OCI-LY7 (cell line): ENCODE data around the gene ZC3H12A. TPM values are rescaled to one million over a fixed set of nuclear protein-coding genes. Genes with fewer than 3 reads are reported as not detected.

Experiments used
- BruUV-seq: library from RNA; stranded (reverse); fragments of 400-500 nt; replicated peaks from 2 replicates; lab custom pipeline; 2021; lab: Mats Ljungman, UMichigan
- CTCF ChIA-PET: fragments of 300-600 bp; sonication (Branson Sonifier 250); formaldehyde crosslinking; loops from one replicate; lab custom pipeline; 2022; ENCODE audit warnings: antibody characterized with exemption; ENCODE audit not compliant: unreplicated experiment; lab: Charles Lee
- POLR2A ChIA-PET: fragments of 300-600 bp; sonication (Branson Sonifier 250); formaldehyde crosslinking; loops from one replicate; lab custom pipeline; 2022; ENCODE audit warnings: antibody characterized with exemption; lab: Charles Lee
- DNase-seq: peaks from one replicate; pipeline ENCODE4 v3.0.0-alpha.2; 2015; ENCODE audit warnings: low spot score
- H2AFZ ChIP-seq: fragments of 200-600 bp; sonication (generic), shearing (Covaris generic); 2 replicates; pipeline ENCODE4 v1.6.1; 2014; ENCODE audit warnings: mild to moderate bottlenecking, antibody characterized with exemption, low read length, moderate library complexity
- H3K27ac ChIP-seq: fragments of 200-600 bp; sonication (generic); 2 replicates; pipeline ENCODE4 v1.5.1; 2014; ENCODE audit warnings: mixed run types, low read depth, mild to moderate bottlenecking, moderate library complexity, low read length, inconsistent platforms; ENCODE audit not compliant: poor library complexity, severe bottlenecking
- H3K36me3 ChIP-seq: fragments of 200-600 bp; sonication (generic); 2 replicates; pipeline ENCODE4 v1.6.1; 2014; ENCODE audit warnings: mild to moderate bottlenecking, antibody characterized with exemption, low read length, moderate library complexity, mixed read lengths; ENCODE audit not compliant: insufficient read depth
- H3K4me1 ChIP-seq: fragments of 200-600 bp; sonication (generic); 2 replicates; pipeline ENCODE4 v1.5.1; 2014; ENCODE audit warnings: mild to moderate bottlenecking, low read length; ENCODE audit not compliant: insufficient read depth, poor library complexity, severe bottlenecking
- H3K4me2 ChIP-seq: fragments of 200-600 bp; sonication (generic); 2 replicates; pipeline ENCODE4 v1.6.1; 2014; ENCODE audit warnings: mild to moderate bottlenecking, low read length
- H3K4me3 ChIP-seq: fragments of 200-600 bp; sonication (generic); 2 replicates; pipeline ENCODE4 v1.5.1; 2014; ENCODE audit warnings: mild to moderate bottlenecking, low read depth, low read length; ENCODE audit not compliant: poor library complexity, severe bottlenecking
- H3K79me2 ChIP-seq: fragments of 200-600 bp; sonication (generic); 2 replicates; pipeline ENCODE4 v1.6.1; 2016; ENCODE audit warnings: low read depth, mild to moderate bottlenecking, low read length, moderate library complexity, mixed read lengths; ENCODE audit not compliant: insufficient read depth
- H3K9me2 ChIP-seq: fragments of 200-600 bp; sonication (generic); 2 replicates; pipeline ENCODE4 v1.6.1; 2016; ENCODE audit warnings: mild to moderate bottlenecking, low read length, mixed read lengths; ENCODE audit not compliant: insufficient read depth
- H3K9me3 ChIP-seq: fragments of 200-600 bp; sonication (generic); 2 replicates; pipeline ENCODE4 v1.6.1; 2014; ENCODE audit warnings: mild to moderate bottlenecking, mixed run types, low read length, mixed read lengths
- H4K20me1 ChIP-seq: fragments of 200-600 bp; sonication (generic); 2 replicates; pipeline ENCODE4 v1.6.1; 2014; ENCODE audit warnings: mild to moderate bottlenecking, antibody characterized with exemption, low read length, moderate library complexity, mixed read lengths; ENCODE audit not compliant: insufficient read depth
- EZH2phosphoT487 ChIP-seq: fragments of 200-600 bp; sonication (generic); IDR thresholded peaks from 2 replicates; pipeline ENCODE4 v1.6.1; 2018; ENCODE audit warnings: low read depth, borderline replicate concordance, mild to moderate bottlenecking, mixed run types, antibody characterized with exemption, low read length, moderate library complexity, mixed read lengths
- intact Hi-C: fragments of 100-400 bp; cut with micrococcal nuclease; formaldehyde crosslinking; loops from one replicate; pipeline ENCODE4 v1.10.0; 2022; ENCODE audit not compliant: unreplicated experiment
- total RNA-seq, 2 experiments: library from RNA; depleted of rRNA in 1 of 2; stranded (reverse); fragments of >200 nt in 1 of 2; shearing (Covaris generic) in 1 of 2; gene quantifications; 2 replicates each; pipeline ENCODE4 v1.2.3, GENCODE V29; 2014 to 2022
- TF ChIP-seq, protein P1 (sequence below): fragments of 200-600 bp; sonication (generic); conservative IDR thresholded peaks from 2 replicates; pipeline ENCODE4 v1.5.1; 2014; ENCODE audit warnings: mild to moderate bottlenecking, antibody characterized with exemption, low read length, moderate library complexity, mixed read lengths

The ZC3H12A gene
- total RNA-seq, 2 experiments from 2014 or later = 11.5 to 20.7 TPM

DNA sequence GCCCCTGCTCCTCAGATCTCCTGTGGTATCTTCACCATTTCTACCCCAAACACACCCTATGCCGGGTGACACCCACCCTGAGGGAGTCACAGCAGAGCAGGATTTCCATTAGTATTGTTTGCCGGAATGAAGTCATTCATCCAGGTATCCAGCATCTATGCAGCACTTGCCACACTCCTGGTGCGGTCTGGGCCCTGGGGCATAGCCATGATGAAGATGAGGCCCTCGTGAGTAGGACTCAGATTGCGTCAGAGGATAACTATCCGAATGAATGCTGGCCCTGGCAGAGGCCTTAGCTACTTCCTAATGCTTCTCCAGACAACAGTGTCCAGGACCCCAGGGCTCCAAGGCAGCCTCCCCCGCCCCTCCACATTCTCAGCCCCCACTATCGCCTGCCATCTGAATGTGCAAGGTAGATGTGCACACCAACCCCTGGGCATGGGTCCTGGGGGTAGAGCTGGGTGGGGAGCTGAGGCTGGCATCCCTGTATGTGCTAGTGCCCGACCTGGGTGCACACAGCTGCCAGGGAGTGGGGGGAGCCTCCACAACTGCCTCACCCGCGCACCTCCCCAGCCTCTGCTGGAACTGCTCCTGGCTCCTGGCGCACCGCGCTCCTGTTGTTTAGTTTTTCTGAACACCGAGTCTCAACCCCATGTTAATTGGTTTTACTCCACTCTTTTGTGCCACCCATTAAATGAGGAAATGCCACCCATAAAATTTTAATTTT is 25.5 kb upstream of the ZC3H12A start:
- Histone ChIP-seq H4K20me1 (no peaks in the 10 kb centered on the region), H3K9me3 (no peaks in the 10 kb centered on the region), H3K4me1 (peaks cover 17% of the 10 kb centered on the region), H3K79me2 (no peaks in the 10 kb centered on the region), H3K9me2 (no peaks in the 10 kb centered on the region), H3K4me2 (no peak overlapping the region), H2AFZ (no peak overlapping the region), H3K4me3 (no peak overlapping the region), H3K36me3 (no peaks in the 10 kb centered on the region), H3K27ac (no peak overlapping the region)
- POLR2A ChIA-PET = interaction anchor here (1.1 kb wide), 1 partner anchor 47 kb away, joined by 4 read pairs; no protein-coding TSS in a partner anchor
- TF ChIP-seq, protein P1, sequence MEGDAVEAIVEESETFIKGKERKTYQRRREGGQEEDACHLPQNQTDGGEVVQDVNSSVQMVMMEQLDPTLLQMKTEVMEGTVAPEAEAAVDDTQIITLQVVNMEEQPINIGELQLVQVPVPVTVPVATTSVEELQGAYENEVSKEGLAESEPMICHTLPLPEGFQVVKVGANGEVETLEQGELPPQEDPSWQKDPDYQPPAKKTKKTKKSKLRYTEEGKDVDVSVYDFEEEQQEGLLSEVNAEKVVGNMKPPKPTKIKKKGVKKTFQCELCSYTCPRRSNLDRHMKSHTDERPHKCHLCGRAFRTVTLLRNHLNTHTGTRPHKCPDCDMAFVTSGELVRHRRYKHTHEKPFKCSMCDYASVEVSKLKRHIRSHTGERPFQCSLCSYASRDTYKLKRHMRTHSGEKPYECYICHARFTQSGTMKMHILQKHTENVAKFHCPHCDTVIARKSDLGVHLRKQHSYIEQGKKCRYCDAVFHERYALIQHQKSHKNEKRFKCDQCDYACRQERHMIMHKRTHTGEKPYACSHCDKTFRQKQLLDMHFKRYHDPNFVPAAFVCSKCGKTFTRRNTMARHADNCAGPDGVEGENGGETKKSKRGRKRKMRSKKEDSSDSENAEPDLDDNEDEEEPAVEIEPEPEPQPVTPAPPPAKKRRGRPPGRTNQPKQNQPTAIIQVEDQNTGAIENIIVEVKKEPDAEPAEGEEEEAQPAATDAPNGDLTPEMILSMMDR = no peak
- no peak for TF ChIP-seq EZH2phosphoT487
- CTCF ChIA-PET = no interaction called here
- BruUV-seq = no TSS peak
- intact Hi-C loops = no loop called here
- DNase-seq = no peak

DNA sequence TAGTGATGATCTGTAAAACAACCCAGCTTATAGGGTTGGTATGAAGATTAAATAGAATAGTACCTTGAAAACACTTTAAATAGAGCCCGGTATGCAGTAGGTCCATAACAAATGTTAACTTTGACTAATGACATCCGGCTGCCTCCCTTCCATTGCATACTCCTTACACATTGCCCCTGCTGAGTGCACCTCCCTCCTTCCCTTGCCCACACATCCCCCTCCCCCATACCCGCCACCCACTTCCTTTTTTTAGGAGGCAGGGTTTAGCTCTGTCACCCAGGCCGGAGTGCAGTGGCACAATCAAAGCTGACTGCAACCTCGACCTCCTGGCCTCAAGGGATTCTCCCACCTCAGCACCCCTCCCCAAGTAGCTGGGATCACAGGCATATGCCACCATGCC is 24.4 kb upstream of the ZC3H12A start:
- ChIA-PET CTCF (interaction anchor here (0.6 to 1.4 kb wide), 3 partner anchors 9 to 626 kb away, joined by 3 to 7 read pairs (median 3); no protein-coding TSS in a partner anchor), POLR2A (interaction anchor here (0.6 to 1.3 kb wide), 4 partner anchors 29 to 50 kb away, joined by 3 to 4 read pairs (median 3); no protein-coding TSS in a partner anchor)
- TF ChIP-seq EZH2phosphoT487 = no peak
- TF ChIP-seq, protein P1 = no peak
- Histone ChIP-seq H3K9me3 (no peaks in the 10 kb centered on the region), H3K9me2 (no peaks in the 10 kb centered on the region), H2AFZ (peak overlapping the region; percentile 70), H3K4me2 (peak overlapping the region; percentile 48), H3K4me1 (peaks cover 20% of the 10 kb centered on the region), H4K20me1 (no peaks in the 10 kb centered on the region), H3K79me2 (no peaks in the 10 kb centered on the region), H3K4me3 (no peak overlapping the region), H3K27ac (no peak overlapping the region), H3K36me3 (no peaks in the 10 kb centered on the region)
- no TSS peak for BruUV-seq
- peak; percentile 68 for DNase-seq
- intact Hi-C loops = loop anchor here (10.0 kb wide), 1 partner anchor 115 kb away; no protein-coding TSS in a partner anchor

DNA sequence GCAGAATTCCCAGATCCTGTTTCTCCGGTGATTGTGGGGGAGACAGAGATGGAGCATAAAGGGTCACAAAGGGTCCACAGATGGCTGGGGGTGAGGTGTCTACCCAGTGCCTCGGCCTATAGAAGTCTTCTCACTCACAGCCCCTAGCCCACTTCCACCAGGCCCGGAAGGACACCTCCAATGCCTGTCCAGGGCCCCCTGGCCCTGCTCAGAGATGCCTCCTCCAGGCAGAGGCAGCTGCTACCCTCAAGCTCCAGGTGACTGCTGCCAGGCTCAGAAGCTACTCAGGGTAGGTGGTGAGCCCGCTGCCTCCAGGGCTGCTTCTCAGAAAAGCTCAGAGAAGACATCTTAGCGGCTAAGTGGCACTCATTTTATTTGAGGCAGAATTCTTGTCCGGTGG is 22.0 kb upstream of the ZC3H12A start:
- intact Hi-C loops = loop anchor here (10.0 kb wide), 1 partner anchor 112 kb away; no protein-coding TSS in a partner anchor
- Histone ChIP-seq H3K27ac (no peak overlapping the region), H3K4me2 (no peak overlapping the region), H3K36me3 (no peaks in the 10 kb centered on the region), H4K20me1 (no peaks in the 10 kb centered on the region), H2AFZ (no peak overlapping the region), H3K4me3 (no peak overlapping the region), H3K9me3 (no peaks in the 10 kb centered on the region), H3K4me1 (peaks cover 24% of the 10 kb centered on the region), H3K79me2 (no peaks in the 10 kb centered on the region), H3K9me2 (no peaks in the 10 kb centered on the region)
- DNase-seq = no peak
- POLR2A ChIA-PET = no interaction called here
- CTCF ChIA-PET = no interaction called here
- BruUV-seq = no TSS peak
- TF ChIP-seq, protein P1 = no peak
- no peak for TF ChIP-seq EZH2phosphoT487
